Transverse colon (tissue), 4 donors: ENCODE results near the gene PMFBP1. TPM values are rescaled to one million over a fixed set of nuclear protein-coding genes. Genes with fewer than 3 reads are reported as not detected.

Experiments
- DNase-seq: peaks from one replicate; pipeline ENCODE4 v3.0.0-alpha.2; 2019
- H3K27ac ChIP-seq, 4 donors: fragments of 200-600 bp; sonication (generic); 2 replicates each; pipeline ENCODE4 v1.5.1; 2016 to 2018; ENCODE audit warnings: inconsistent platforms in 4 of 4
- H3K27me3 ChIP-seq: fragments of 200-600 bp; sonication (generic); 2 replicates; pipeline ENCODE4 v1.5.1; 2017; ENCODE audit warnings: inconsistent platforms
- H3K36me3 ChIP-seq, 4 donors: fragments of 200-600 bp; sonication (generic); 2 replicates each; pipeline ENCODE4 v1.5.1; 2017 to 2019; ENCODE audit warnings: inconsistent platforms in 4 of 4
- H3K4me1 ChIP-seq, 4 donors: fragments of 200-600 bp; sonication (generic); 2 replicates each; pipeline ENCODE4 v1.5.1; 2017 to 2020; ENCODE audit warnings: inconsistent platforms in 4 of 4
- H3K4me3 ChIP-seq, 4 donors: fragments of 200-600 bp; sonication (generic); 1 replicate in 1 of 4; 2 replicates in 3 of 4; pipeline versions ENCODE4 v1.5.1 to v1.6.1; 2017 to 2019; ENCODE audit warnings: inconsistent platforms in 4 of 4
- H3K9me3 ChIP-seq, 2 donors: fragments of 200-600 bp; sonication (generic); 2 replicates each; pipeline ENCODE4 v1.5.1; 2017 to 2019; ENCODE audit warnings: inconsistent platforms in 2 of 2
- CTCF ChIP-seq, 5 experiments: fragments of 200-600 bp in 3 of 5; fragments of 450-650 bp in 2 of 5; sonication (generic) in 3 of 5; IDR thresholded peaks; 1 replicate in 2 of 5; 2 replicates in 3 of 5; pipeline ENCODE4 v1.5.1; 2016 to 2017; ENCODE audit warnings: antibody characterized with exemption in 5 of 5, inconsistent platforms in 3 of 5, mild to moderate bottlenecking in 2 of 5, moderate library complexity in 1 of 5
- EP300 ChIP-seq: sonication (generic); formaldehyde crosslinking; IDR thresholded peaks from one replicate; pipeline ENCODE4 v1.6.1; 2017; ENCODE audit warnings: antibody characterized with exemption, low read depth
- POLR2A ChIP-seq: fragments of 450-650 bp; IDR thresholded peaks from one replicate; pipeline ENCODE4 v1.6.1; 2016; ENCODE audit warnings: antibody characterized with exemption, mild to moderate bottlenecking, moderate library complexity
- POLR2AphosphoS5 ChIP-seq, 3 donors: sonication (generic); formaldehyde crosslinking; IDR thresholded peaks; one replicate each; pipeline ENCODE4 v1.6.1; 2016; ENCODE audit warnings: antibody characterized with exemption in 3 of 3
- WGBS, 2 donors: methylation state at CpG; one replicate each; pipeline ENCODE4 v1.1.5; 2018; ENCODE audit warnings: low coverage in 1 of 2; 5-methylcytosine and 5-hydroxymethylcytosine counted together
- in situ Hi-C, 4 donors: fragments of 200-750 bp; cut with MboI; loops; one replicate each; pipeline versions ENCODE4 v1.15.0 to v1.15.1; 2017; ENCODE audit warnings: low sequenced_read_pairs in 3 of 4, low pct_ligation_motif_present in 1 of 4, low pct_unique_long_range_greater_than_20kb in 1 of 4
- intact Hi-C: fragments of 100-400 bp; cut with DNase I; formaldehyde crosslinking; loops from one replicate; pipeline ENCODE4 v1.15.1; 2023; ENCODE audit warnings: low total_unique reads
- total RNA-seq, 4 donors: library from RNA; depleted of rRNA; stranded (reverse); fragments of >200 nt; gene quantifications; one replicate each; pipeline ENCODE4 v1.1.0, GENCODE V29; 2016

The PMFBP1 gene
- total RNA-seq, 4 donors from 2014 or later = 0.75 to 8.4 (median 4.2) TPM

GRCh38 chr16:72149676-72150464, 22.1 kb downstream of the PMFBP1 start:
- DNase-seq = no peak
- in situ Hi-C loops (loop anchor here in 1 of 4 donors (25.0 kb wide), 1 partner anchor 312 kb away; no protein-coding TSS in a partner anchor), intact Hi-C loops (no loop called here)
- 63 to 77% methylated on average over 5 to 8 of the region's 8 CpGs for WGBS, 2 donors
- TF ChIP-seq CTCF (IDR thresholded peaks at IDR 0.05) = no peak
- TF ChIP-seq POLR2AphosphoS5 (IDR thresholded peaks at IDR 0.05) = no peak
- no peak for TF ChIP-seq EP300
- TF ChIP-seq POLR2A = no peak
- H3K4me3 ChIP-seq = no peak overlapping the region
- no peaks in the 10 kb centered on the region for H3K36me3 ChIP-seq
- no peaks in the 10 kb centered on the region for H3K4me1 ChIP-seq
- H3K27ac ChIP-seq = no peak overlapping the region
- no peaks in the 10 kb centered on the region for H3K27me3 ChIP-seq
- H3K9me3 ChIP-seq = no peaks in the 10 kb centered on the region

GRCh38 chr16:72142476-72142875, 29.5 kb downstream of the PMFBP1 start:
- DNase-seq = no peak
- TF ChIP-seq POLR2A = no peak
- no peak for TF ChIP-seq POLR2AphosphoS5 (IDR thresholded peaks at IDR 0.05)
- TF ChIP-seq EP300 = no peak
- in situ Hi-C loops (loop anchor here in 1 of 4 donors (25.0 kb wide), 1 partner anchor 320 kb away; no protein-coding TSS in a partner anchor), intact Hi-C loops (no loop called here)
- no peaks in the 10 kb centered on the region for H3K4me1 ChIP-seq
- no peaks in the 10 kb centered on the region for H3K27me3 ChIP-seq
- no peak overlapping the region for H3K27ac ChIP-seq
- no peak overlapping the region for H3K4me3 ChIP-seq
- WGBS, 2 donors = 88 to 89% methylated on average over 1 of the region's 1 CpG
- H3K9me3 ChIP-seq = no peaks in the 10 kb centered on the region
- H3K36me3 ChIP-seq = no peaks in the 10 kb centered on the region

GRCh38 chr16:72139908-72140307, 32.0 kb downstream of the PMFBP1 start:
- no peaks in the 10 kb centered on the region for H3K9me3 ChIP-seq

GRCh38 chr16:72138064-72138572, 33.8 kb downstream of the PMFBP1 start:
- in situ Hi-C loops = loop anchor here in 1 of 4 donors (25.0 kb wide), 1 partner anchor 324 kb away; no protein-coding TSS in a partner anchor
- intact Hi-C loops = no loop called here
- WGBS, 2 donors = 87 to 100% methylated on average over 2 to 4 of the region's 4 CpGs

More at GRCh38 chr16:72139908-72140307, 32.0 kb downstream of the PMFBP1 start:
- DNase-seq = no peak
- WGBS, 2 donors = 95 to 100% methylated on average over 2 of the region's 2 CpGs
- Histone ChIP-seq H3K27me3 (no peaks in the 10 kb centered on the region), H3K4me3 (no peak overlapping the region), H3K27ac (no peak overlapping the region), H3K36me3 (no peaks in the 10 kb centered on the region), H3K4me1 (no peaks in the 10 kb centered on the region)
- no peak for TF ChIP-seq POLR2AphosphoS5 (IDR thresholded peaks at IDR 0.05)
- TF ChIP-seq CTCF (IDR thresholded peaks at IDR 0.05) = no peak
- no peak for TF ChIP-seq EP300
- TF ChIP-seq POLR2A = no peak
- intact Hi-C loops = no loop called here
- in situ Hi-C loops = loop anchor here in 1 of 4 donors (25.0 kb wide), 1 partner anchor 322 kb away; no protein-coding TSS in a partner anchor

More at GRCh38 chr16:72138064-72138572, 33.8 kb downstream of the PMFBP1 start:
- no peaks in the 10 kb centered on the region for H3K9me3 ChIP-seq
- H3K4me1 ChIP-seq = no peaks in the 10 kb centered on the region
- H3K36me3 ChIP-seq = no peaks in the 10 kb centered on the region
- H3K27me3 ChIP-seq = no peaks in the 10 kb centered on the region
- no peak overlapping the region for H3K27ac ChIP-seq
- DNase-seq = no peak
- no peak for TF ChIP-seq POLR2A
- no peak for TF ChIP-seq POLR2AphosphoS5 (IDR thresholded peaks at IDR 0.05)
- TF ChIP-seq CTCF (IDR thresholded peaks at IDR 0.05) = no peak
- TF ChIP-seq EP300 = no peak
- H3K4me3 ChIP-seq = no peak overlapping the region
